Common myeloid progenitor, CD34-positive (primary cell): ENCODE measurements around the gene TLK2.
"Not testable (repeated sequence)": the region's sequence is repeated elsewhere in the genome, so short reads cannot be mapped to it uniquely, and the experiment has no call there.

Experiments used
- CTCF ChIA-PET: fragments of 350-600 bp; sonication (Branson Sonifier 250); formaldehyde crosslinking; loops from one replicate; lab custom pipeline; 2021; ENCODE audit warnings: antibody characterized with exemption; lab: Charles Lee
- POLR2A ChIA-PET: fragments of 350-600 bp; sonication (Branson Sonifier 250); formaldehyde crosslinking; loops from one replicate; lab custom pipeline; 2021; ENCODE audit warnings: antibody characterized with exemption; lab: Charles Lee
- DNase-seq, 3 donors: peaks; one replicate each; pipeline versions ENCODE4 v3.0.0 to v3.0.0-alpha.2; 2013
- H3K27ac ChIP-seq, 2 experiments: 1 replicate in 1 of 2; 2 replicates in 1 of 2; pipeline ENCODE4 v1.7.0; 2013; ENCODE audit warnings: inconsistent platforms in 2 of 2, low read length in 2 of 2, mild to moderate bottlenecking in 2 of 2, low read depth in 1 of 2, moderate library complexity in 1 of 2; ENCODE audit not compliant: severe bottlenecking in 2 of 2, insufficient read depth in 1 of 2, poor library complexity in 1 of 2
- H3K27me3 ChIP-seq, 5 experiments: replicated peaks in 2 of 5; 1 replicate in 3 of 5; 2 replicates in 2 of 5; pipeline versions ENCODE4 v1.6.1 to v1.7.0; 2013; ENCODE audit warnings: low read length in 4 of 5, mild to moderate bottlenecking in 2 of 5, moderate library complexity in 2 of 5, inconsistent platforms in 1 of 5; ENCODE audit not compliant: insufficient read depth in 5 of 5, control insufficient read depth in 4 of 5
- H3K36me3 ChIP-seq, 4 experiments: 1 replicate in 2 of 4; 2 replicates in 2 of 4; pipeline versions ENCODE4 v1.6.1 to v1.7.0; 2013; ENCODE audit warnings: low read length in 3 of 4, control low read depth in 1 of 4, mild to moderate bottlenecking in 1 of 4; ENCODE audit not compliant: control insufficient read depth in 4 of 4, insufficient read depth in 4 of 4
- H3K4me1 ChIP-seq, 4 experiments: 1 replicate in 3 of 4; 2 replicates in 1 of 4; pipeline versions ENCODE4 v1.6.1 to v1.7.1; 2013; ENCODE audit warnings: low read length in 3 of 4, mild to moderate bottlenecking in 3 of 4, control low read depth in 1 of 4, inconsistent platforms in 1 of 4, moderate library complexity in 1 of 4; ENCODE audit not compliant: control insufficient read depth in 4 of 4, insufficient read depth in 4 of 4; ENCODE audit errors: control extremely low read depth in 1 of 4
- H3K4me3 ChIP-seq, 7 experiments: 1 replicate in 4 of 7; 2 replicates in 3 of 7; pipeline versions ENCODE4 v1.5.1 to v1.7.0; 2013; ENCODE audit warnings: mild to moderate bottlenecking in 7 of 7, low read length in 6 of 7, moderate library complexity in 6 of 7, inconsistent platforms in 2 of 7, low read depth in 2 of 7, control low read depth in 1 of 7; ENCODE audit not compliant: insufficient read depth in 4 of 7, control insufficient read depth in 1 of 7; ENCODE audit errors: extremely low read depth in 1 of 7
- H3K9me3 ChIP-seq, 5 experiments: 1 replicate in 4 of 5; 2 replicates in 1 of 5; pipeline versions ENCODE4 v1.6.1 to v1.7.1; 2013; ENCODE audit warnings: low read length in 4 of 5, mild to moderate bottlenecking in 2 of 5, inconsistent platforms in 1 of 5, low read depth in 1 of 5, moderate library complexity in 1 of 5; ENCODE audit not compliant: control insufficient read depth in 4 of 5, insufficient read depth in 2 of 5; ENCODE audit errors: control extremely low read depth in 1 of 5
- WGBS: methylation state at CpG from one replicate; pipeline ENCODE4 v1.1.5; 2013; ENCODE audit not compliant: insufficient coverage; 5-methylcytosine and 5-hydroxymethylcytosine counted together

TLK2 gene

GRCh38 chr17:62471380-62471880, 7.2 kb upstream of the TLK2 start:
- H3K9me3 ChIP-seq, H3K27ac ChIP-seq, H3K4me3 ChIP-seq, H3K27me3 ChIP-seq, H3K36me3 ChIP-seq, H3K4me1 ChIP-seq, CTCF ChIA-PET, POLR2A ChIA-PET, DNase-seq: not testable (repeated sequence)
- 97% methylated on average over 6 of the region's 9 CpGs for WGBS

- CTCF ChIA-PET: not testable (repeated sequence)
Observed at GRCh38 chr17:62473030-62473982, 5.3 kb upstream of the TLK2 start.

GRCh38 chr17:62477111-62477510, 1.5 kb upstream of the TLK2 start:
- Histone ChIP-seq H3K4me3 (peak overlapping the region in 4 of 7 experiments; percentile 68 to 81 (median 76)), H3K4me1 (peaks cover 0 to 17% (median 9%) of the 10 kb centered on the region in 4 experiments)
- H3K27ac ChIP-seq, H3K9me3 ChIP-seq, POLR2A ChIA-PET, H3K36me3 ChIP-seq, H3K27me3 ChIP-seq, CTCF ChIA-PET, DNase-seq: not testable (repeated sequence)
- WGBS: 98% methylated on average over 6 of the region's 8 CpGs

More at GRCh38 chr17:62473030-62473982, 5.3 kb upstream of the TLK2 start:
- POLR2A ChIA-PET, H3K9me3 ChIP-seq, H3K36me3 ChIP-seq, H3K27ac ChIP-seq, H3K27me3 ChIP-seq, H3K4me3 ChIP-seq: not testable (repeated sequence)
- H3K4me1 ChIP-seq: peaks cover 0 to 15% (median 12%) of the 10 kb centered on the region in 4 experiments
- 90% methylated on average over 2 of the region's 8 CpGs for WGBS
- peak in 1 of 3 donors; percentile 21 for DNase-seq

GRCh38 chr17:62477718-62478408, 762 bp upstream of the TLK2 start:
- H3K36me3 ChIP-seq, POLR2A ChIA-PET, CTCF ChIA-PET, H3K9me3 ChIP-seq, H3K27me3 ChIP-seq: not testable (repeated sequence)
- Histone ChIP-seq H3K27ac (peak overlapping the region; percentile 64 to 71), H3K4me3 (peak overlapping the region; percentile 42 to 81 (median 72)), H3K4me1 (peaks cover 0 to 17% (median 9%) of the 10 kb centered on the region in 4 experiments)
- DNase-seq: peak in 2 of 3 donors; percentile 33 to 36
- under 1% methylated on average over 39 of the region's 61 CpGs for WGBS

- WGBS: 1% methylated on average over 26 of the region's 84 CpGs
- peak overlapping the region; percentile 48 to 83 (median 73) for H3K4me3 ChIP-seq
- H3K27me3 ChIP-seq, H3K9me3 ChIP-seq, CTCF ChIA-PET, H3K36me3 ChIP-seq: not testable (repeated sequence)
- peak overlapping the region; percentile 85 to 89 for H3K27ac ChIP-seq
- POLR2A ChIA-PET: interaction anchor here (1.2 kb wide), 1 partner anchor 9 kb away, joined by 3 read pairs; no protein-coding TSS in a partner anchor
- DNase-seq: peak in 2 of 3 donors; percentile 38 to 56
- peaks cover 0 to 17% (median 9%) of the 10 kb centered on the region in 4 experiments for H3K4me1 ChIP-seq
Observed at GRCh38 chr17:62478880-62479638, 434 bp downstream of the TLK2 start.

GRCh38 chr17:62479639-62480258, 1.1 kb downstream of the TLK2 start:
- CTCF ChIA-PET, H3K36me3 ChIP-seq, H3K27me3 ChIP-seq, H3K9me3 ChIP-seq: not testable (repeated sequence)
- H3K4me3 ChIP-seq: peak overlapping the region; percentile 48 to 83 (median 73)
- peak overlapping the region; percentile 85 to 89 for H3K27ac ChIP-seq
- 0% methylated on average over 14 of the region's 22 CpGs for WGBS
- DNase-seq: peak in 2 of 3 donors; percentile 6 to 23
- peaks cover 0 to 17% (median 9%) of the 10 kb centered on the region in 4 experiments for H3K4me1 ChIP-seq
- POLR2A ChIA-PET: interaction anchor here (1.2 kb wide), 1 partner anchor 9 kb away, joined by 3 read pairs; no protein-coding TSS in a partner anchor
